HCT116 (cell line): ENCODE measurements around the gene ARMCX5.

ENCODE experiments used
- CEBPB ChIP-seq: IDR thresholded peaks from 2 replicates; pipeline ENCODE4 v1.6.1; 2012; ENCODE audit warnings: low read depth
- EZH2 ChIP-seq: fragments of 200-600 bp; sonication (generic); IDR thresholded peaks from 2 replicates; pipeline ENCODE4 v1.6.1; 2017; ENCODE audit warnings: antibody characterized with exemption, mixed run types
- EZH2phosphoT487 ChIP-seq: fragments of 200-600 bp; IDR thresholded peaks from 2 replicates; pipeline ENCODE4 v1.6.1; 2018; ENCODE audit warnings: antibody characterized with exemption, borderline replicate concordance
- JUND ChIP-seq: IDR thresholded peaks from 2 replicates; pipeline ENCODE4 v1.6.1; 2012
- POLR2A ChIP-seq: IDR thresholded peaks from 2 replicates; pipeline ENCODE4 v1.7.0; 2011; ENCODE audit warnings: borderline replicate concordance; ENCODE audit not compliant: insufficient read depth, insufficient read length; ENCODE audit errors: extremely low read depth
- POLR2AphosphoS5 ChIP-seq: IDR thresholded peaks from 2 replicates; pipeline ENCODE4 v1.6.1; 2011; ENCODE audit warnings: mild to moderate bottlenecking, low read depth, low read length, moderate library complexity
- RAD21 ChIP-seq: IDR thresholded peaks from 2 replicates; pipeline ENCODE4 v1.6.1; 2012; ENCODE audit warnings: low read depth, mild to moderate bottlenecking
- YY1 ChIP-seq: IDR thresholded peaks from 2 replicates; pipeline ENCODE4 v1.6.1; 2011; ENCODE audit warnings: low read length, low read depth, moderate library complexity, mild to moderate bottlenecking; ENCODE audit not compliant: insufficient replicate concordance; ENCODE audit errors: extremely low read depth
- ZNF274 ChIP-seq: fragments of 200-500 bp; sonication (Bioruptor generic); IDR thresholded peaks from 2 replicates; pipeline ENCODE4 v1.6.1; 2014; ENCODE audit warnings: mild to moderate bottlenecking, low read depth, low read length, inconsistent platforms
- TF ChIP-seq, protein P1 (sequence below), 3 experiments: fragments of 200-600 bp in 1 of 3; sonication (generic) in 1 of 3; IDR thresholded peaks in 2 of 3; conservative IDR thresholded peaks in 1 of 3; 2 replicates each; pipeline ENCODE4 v1.5.1; 2012 to 2017; ENCODE audit warnings: low read depth in 2 of 3, low read length in 2 of 3, antibody characterized with exemption in 1 of 3, borderline replicate concordance in 1 of 3, control low read depth in 1 of 3, mild to moderate bottlenecking in 1 of 3, mixed read lengths in 1 of 3, mixed run types in 1 of 3, moderate library complexity in 1 of 3; ENCODE audit not compliant: insufficient read depth in 1 of 3
- TF ChIP-seq, protein P2 (sequence below): IDR thresholded peaks from 2 replicates; pipeline ENCODE4 v1.6.1; 2012
- TF ChIP-seq, protein P3 (sequence below): IDR thresholded peaks from 2 replicates; pipeline ENCODE4 v1.6.1; 2012

DNA sequence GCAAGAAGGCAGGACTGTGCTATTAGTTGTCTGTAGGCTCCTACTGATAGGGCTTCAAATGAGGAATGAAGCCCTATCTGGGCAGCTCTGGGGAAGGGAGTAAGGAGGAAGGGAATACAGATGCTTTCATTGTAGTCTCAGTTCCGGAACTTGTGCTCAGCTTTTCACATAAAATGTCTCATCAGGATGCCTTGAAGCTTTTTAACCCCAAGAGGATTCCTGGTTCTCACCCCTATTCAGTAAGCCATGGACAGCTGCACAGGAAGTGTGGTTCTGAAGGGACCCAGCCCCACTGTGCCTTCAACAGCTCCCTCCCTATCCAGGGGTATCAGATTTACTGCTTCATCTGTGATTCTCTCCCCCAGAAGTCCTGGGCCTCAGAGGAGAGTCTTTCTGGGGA is 5.0 kb downstream of the ARMCX5 start:
- TF ChIP-seq, protein P1, sequence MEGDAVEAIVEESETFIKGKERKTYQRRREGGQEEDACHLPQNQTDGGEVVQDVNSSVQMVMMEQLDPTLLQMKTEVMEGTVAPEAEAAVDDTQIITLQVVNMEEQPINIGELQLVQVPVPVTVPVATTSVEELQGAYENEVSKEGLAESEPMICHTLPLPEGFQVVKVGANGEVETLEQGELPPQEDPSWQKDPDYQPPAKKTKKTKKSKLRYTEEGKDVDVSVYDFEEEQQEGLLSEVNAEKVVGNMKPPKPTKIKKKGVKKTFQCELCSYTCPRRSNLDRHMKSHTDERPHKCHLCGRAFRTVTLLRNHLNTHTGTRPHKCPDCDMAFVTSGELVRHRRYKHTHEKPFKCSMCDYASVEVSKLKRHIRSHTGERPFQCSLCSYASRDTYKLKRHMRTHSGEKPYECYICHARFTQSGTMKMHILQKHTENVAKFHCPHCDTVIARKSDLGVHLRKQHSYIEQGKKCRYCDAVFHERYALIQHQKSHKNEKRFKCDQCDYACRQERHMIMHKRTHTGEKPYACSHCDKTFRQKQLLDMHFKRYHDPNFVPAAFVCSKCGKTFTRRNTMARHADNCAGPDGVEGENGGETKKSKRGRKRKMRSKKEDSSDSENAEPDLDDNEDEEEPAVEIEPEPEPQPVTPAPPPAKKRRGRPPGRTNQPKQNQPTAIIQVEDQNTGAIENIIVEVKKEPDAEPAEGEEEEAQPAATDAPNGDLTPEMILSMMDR (IDR thresholded peaks at IDR 0.05 in 2 of 3, conservative IDR thresholded peaks at IDR 0.05 in 1 of 3; ENCODE audit: borderline replicate concordance in 1 of 3, insufficient read depth in 1 of 3, low read depth in 2 of 3, low read length in 2 of 3), result no peak
- TF ChIP-seq POLR2AphosphoS5, result no peak
- TF ChIP-seq RAD21, result no peak
- TF ChIP-seq POLR2A, result no peak
- no peak for TF ChIP-seq CEBPB
- TF ChIP-seq EZH2phosphoT487, result no peak
- TF ChIP-seq YY1, result no peak
- TF ChIP-seq, protein P2, sequence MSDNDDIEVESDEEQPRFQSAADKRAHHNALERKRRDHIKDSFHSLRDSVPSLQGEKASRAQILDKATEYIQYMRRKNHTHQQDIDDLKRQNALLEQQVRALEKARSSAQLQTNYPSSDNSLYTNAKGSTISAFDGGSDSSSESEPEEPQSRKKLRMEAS, result no peak
- no peak for TF ChIP-seq EZH2
- TF ChIP-seq ZNF274, result no peak
- TF ChIP-seq, protein P3, sequence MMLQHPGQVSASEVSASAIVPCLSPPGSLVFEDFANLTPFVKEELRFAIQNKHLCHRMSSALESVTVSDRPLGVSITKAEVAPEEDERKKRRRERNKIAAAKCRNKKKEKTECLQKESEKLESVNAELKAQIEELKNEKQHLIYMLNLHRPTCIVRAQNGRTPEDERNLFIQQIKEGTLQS, result no peak
- TF ChIP-seq JUND, result no peak
